GM12873 (cell line): ENCODE measurements around the gene CELSR1.

Source experiments
- CTCF ChIP-seq: IDR thresholded peaks from 2 replicates; pipeline ENCODE4 v1.5.1; 2012; ENCODE audit warnings: low read depth, mild to moderate bottlenecking, moderate library complexity, low read length, control low read depth; ENCODE audit not compliant: insufficient read depth; ENCODE audit errors: missing control alignments

Gene CELSR1

DNA sequence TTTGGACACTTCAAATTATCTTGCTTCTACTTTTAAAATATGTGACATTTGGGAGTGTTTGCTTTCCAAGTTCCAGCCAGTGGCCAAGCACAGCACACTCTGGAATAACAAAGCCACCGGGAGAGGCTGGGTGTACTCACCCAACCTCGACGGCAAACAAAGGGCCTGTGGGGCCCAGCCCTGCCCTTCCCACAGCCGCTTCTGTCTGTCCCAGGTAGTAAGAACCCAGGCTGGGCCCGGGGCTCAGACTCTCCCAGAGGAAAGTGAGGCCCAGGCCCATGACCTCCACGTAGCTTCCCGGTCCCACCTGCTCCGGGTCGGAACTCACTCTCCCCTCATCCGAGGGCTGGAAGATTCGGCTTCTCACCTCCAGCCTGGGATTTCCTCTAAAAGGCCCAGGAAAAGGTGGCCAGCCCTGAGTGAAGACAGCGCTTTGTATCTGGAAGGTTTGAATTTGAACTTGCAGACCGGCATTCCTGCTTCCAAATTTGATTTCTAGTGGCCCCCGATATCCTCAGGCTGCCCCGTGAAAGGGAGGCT, 93.5 kb downstream of the CELSR1 start:
- no peak for TF ChIP-seq CTCF

DNA sequence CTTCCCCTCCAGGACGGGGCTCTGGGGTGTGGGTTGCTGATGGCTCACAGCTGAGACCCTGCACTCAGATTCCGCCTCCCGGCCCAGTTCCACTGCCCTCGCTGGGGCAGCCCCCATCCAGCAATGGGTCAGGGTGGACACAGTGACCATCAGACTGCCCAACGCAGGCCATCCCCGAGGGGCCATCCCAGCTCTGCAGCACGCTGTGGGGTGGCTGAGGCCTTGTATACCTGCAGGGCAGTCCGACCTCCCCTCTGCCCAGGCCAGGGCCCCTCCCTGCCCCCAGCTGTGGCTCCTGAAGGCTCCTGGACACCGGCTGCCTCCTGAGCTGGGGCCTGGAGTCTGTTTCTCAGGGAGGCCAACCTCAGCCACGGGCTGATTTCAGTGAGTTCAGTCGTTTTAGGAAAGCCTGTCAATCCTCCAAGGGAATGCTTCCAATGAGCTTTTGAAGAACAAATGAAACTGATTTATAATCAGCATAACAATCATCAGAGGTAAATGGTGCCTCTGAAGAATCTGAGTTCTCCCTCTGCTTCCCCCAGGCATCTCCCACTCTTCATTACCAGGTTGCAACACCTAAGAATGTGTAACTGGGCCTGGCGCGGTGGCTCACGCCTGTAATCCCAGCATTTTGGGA, 95.1 kb downstream of the CELSR1 start:
- no peak for TF ChIP-seq CTCF

DNA sequence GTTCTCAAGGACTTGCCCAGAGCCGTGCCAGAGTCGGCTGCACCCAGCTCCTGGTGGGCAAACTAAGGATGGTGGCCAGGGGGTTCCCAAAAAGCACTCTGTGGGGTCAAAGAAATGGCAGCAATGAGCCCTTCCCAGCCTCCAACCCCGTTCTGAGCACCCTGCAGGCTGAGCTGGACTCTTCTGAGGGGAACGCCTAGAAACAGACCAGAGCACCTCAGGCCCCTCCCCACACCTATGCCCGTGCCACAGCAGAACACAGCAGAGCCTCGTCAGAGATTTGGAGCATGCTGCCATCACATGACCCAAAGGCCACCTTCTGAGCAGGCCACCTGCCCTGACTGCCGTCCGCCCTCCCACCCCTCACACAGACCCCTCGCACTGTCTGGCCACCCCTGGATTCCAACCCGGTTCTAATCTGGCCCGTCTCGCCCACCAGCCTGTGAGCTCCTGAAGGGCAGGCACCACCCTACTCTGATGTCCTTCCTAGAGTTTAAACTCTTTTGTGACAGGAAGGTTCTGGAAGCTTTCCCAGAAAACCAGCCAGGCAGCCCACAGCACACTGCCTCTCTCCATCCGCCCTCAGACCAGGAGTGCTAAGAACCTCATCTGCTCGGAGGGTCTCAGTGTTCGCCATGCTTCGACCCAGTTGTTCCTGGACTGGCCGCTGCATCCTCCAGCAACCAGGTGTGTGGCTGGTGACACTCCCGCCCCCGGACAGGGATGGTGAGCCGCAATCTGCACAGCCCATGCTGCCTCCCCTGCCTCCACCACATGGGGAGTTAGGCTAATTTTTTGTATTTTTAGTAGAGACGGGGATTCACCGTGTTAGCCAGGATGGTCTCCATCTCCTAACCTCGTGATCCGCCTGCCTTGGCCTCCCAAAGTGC, 97.6 kb downstream of the CELSR1 start:
- no peak for TF ChIP-seq CTCF

DNA sequence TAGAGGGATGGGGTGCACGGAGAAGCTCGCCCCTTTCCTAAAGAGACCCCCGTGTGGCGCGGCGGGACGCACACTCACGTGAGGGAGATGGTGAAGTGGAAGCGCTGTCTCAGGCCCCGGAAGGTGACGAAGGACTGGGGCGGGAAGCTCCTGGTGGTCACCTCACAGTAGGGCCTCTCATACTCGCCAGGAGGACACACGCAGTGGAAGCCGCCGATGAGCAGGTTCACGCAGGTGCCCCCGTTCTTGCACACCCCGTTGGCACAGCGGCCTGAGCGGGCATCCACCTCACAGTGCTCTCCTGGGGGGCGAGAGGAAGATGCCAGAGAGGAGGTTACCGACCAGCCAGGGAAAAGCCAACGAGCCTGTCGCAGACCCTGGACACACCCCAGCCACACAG, 98.3 kb downstream of the CELSR1 start:
- TF ChIP-seq CTCF, result no peak

- no peak for TF ChIP-seq CTCF
These were observed 99.6 kb downstream of the CELSR1 start for GRCh38 chr22:46437671-46438440.

- TF ChIP-seq CTCF, result no peak
These were observed 100.7 kb downstream of the CELSR1 start for GRCh38 chr22:46436595-46437175.
